H1 (cell line): Measurements from ENCODE around the gene NDST3. TPM values are rescaled to one million over a fixed set of nuclear protein-coding genes. Genes with fewer than 3 reads are reported as not detected.

Experiments
- CTCF ChIA-PET: fragments of 300-600 bp; sonication (Branson Sonifier 250); formaldehyde crosslinking; loops from one replicate; lab custom pipeline; 2021; ENCODE audit not compliant: partially characterized antibody; lab: Charles Lee
- POLR2A ChIA-PET: fragments of 300-600 bp; sonication (Branson Sonifier 250); formaldehyde crosslinking; loops from one replicate; lab custom pipeline; 2021; ENCODE audit warnings: inconsistent platforms; ENCODE audit not compliant: partially characterized antibody; lab: Charles Lee
- DNase-seq, 2 experiments: peaks; one replicate each; pipeline versions ENCODE4 v3.0.0 to v3.0.0-alpha.2; 2010 to 2022; ENCODE audit warnings: low spot score in 2 of 2, low read depth in 1 of 2, mixed read lengths in 1 of 2
- FAIRE-seq: peaks from 2 replicates; lab custom pipeline; 2011; peaks lifted over from hg19 to GRCh38; lab: Jason Lieb, UNC
- H2AFZ ChIP-seq: 2 replicates; pipeline ENCODE4 v1.8.1; 2012; ENCODE audit warnings: low read length, inconsistent platforms
- H2AK5ac ChIP-seq: 2 replicates; pipeline ENCODE4 v1.6.1; 2013; ENCODE audit warnings: low read depth, low read length
- H2BK120ac ChIP-seq: replicated peaks from 2 replicates; pipeline ENCODE3; 2013; ENCODE audit warnings: low read depth, low read length, inconsistent platforms
- H2BK12ac ChIP-seq: 2 replicates; pipeline ENCODE4 v1.6.1; 2013; ENCODE audit warnings: low read depth, low read length
- H2BK15ac ChIP-seq: 2 replicates; pipeline ENCODE4 v1.6.1; 2013; ENCODE audit warnings: low read length
- H2BK20ac ChIP-seq: 2 replicates; pipeline ENCODE4 v1.6.1; 2013; ENCODE audit warnings: low read length
- H2BK5ac ChIP-seq: 2 replicates; pipeline ENCODE4 v1.6.1; 2013; ENCODE audit warnings: low read depth, low read length
- H3K14ac ChIP-seq: 2 replicates; pipeline ENCODE4 v1.6.1; 2013; ENCODE audit warnings: inconsistent platforms; ENCODE audit not compliant: insufficient read length
- H3K18ac ChIP-seq: 2 replicates; pipeline ENCODE4 v1.6.1; 2013; ENCODE audit warnings: low read length; ENCODE audit errors: extremely low read depth
- H3K23ac ChIP-seq: 2 replicates; pipeline ENCODE4 v1.6.1; 2013; ENCODE audit warnings: inconsistent platforms; ENCODE audit not compliant: insufficient read length
- H3K23me2 ChIP-seq: 2 replicates; pipeline ENCODE4 v1.6.1; 2013; ENCODE audit warnings: low read depth, low read length
- H3K27ac ChIP-seq: 2 replicates; pipeline ENCODE4 v1.6.1; 2011; ENCODE audit warnings: low read depth, low read length, inconsistent platforms
- H3K27me3 ChIP-seq, 4 experiments: replicated peaks in 1 of 4; 1 replicate in 1 of 4; 2 replicates in 3 of 4; pipeline versions ENCODE4 v1.6.1 to v1.8.1; 2011 to 2013; ENCODE audit warnings: low read length in 3 of 4, mild to moderate bottlenecking in 3 of 4, inconsistent platforms in 2 of 4, mixed read lengths in 2 of 4, moderate library complexity in 1 of 4; ENCODE audit not compliant: control insufficient read depth in 3 of 4, insufficient read depth in 3 of 4; ENCODE audit errors: extremely low read depth in 1 of 4
- H3K36me3 ChIP-seq, 4 experiments: 2 replicates each; pipeline versions ENCODE4 v1.6.1 to v1.8.1; 2011 to 2013; ENCODE audit warnings: mild to moderate bottlenecking in 4 of 4, low read length in 3 of 4, moderate library complexity in 2 of 4, control low read depth in 1 of 4, inconsistent platforms in 1 of 4; ENCODE audit not compliant: insufficient read depth in 4 of 4, control insufficient read depth in 2 of 4
- H3K4ac ChIP-seq: replicated peaks from 2 replicates; pipeline ENCODE3; 2013; ENCODE audit warnings: low read length, low read depth, mixed read lengths, inconsistent platforms; ENCODE audit not compliant: insufficient read length
- H3K4me1 ChIP-seq, 4 experiments: replicated peaks in 1 of 4; 1 replicate in 1 of 4; 2 replicates in 3 of 4; pipeline versions ENCODE4 v1.6.1 to v1.8.1; 2011 to 2013; ENCODE audit warnings: low read length in 3 of 4, inconsistent platforms in 2 of 4, mixed read lengths in 1 of 4; ENCODE audit not compliant: insufficient read depth in 4 of 4, control insufficient read depth in 3 of 4
- H3K4me2 ChIP-seq, 2 experiments: 2 replicates each; pipeline versions ENCODE4 v1.6.1 to v1.8.1; 2011 to 2013; ENCODE audit warnings: low read depth in 2 of 2, low read length in 2 of 2, control low read depth in 1 of 2, inconsistent platforms in 1 of 2, mild to moderate bottlenecking in 1 of 2; ENCODE audit not compliant: insufficient read depth in 1 of 2
- H3K4me3 ChIP-seq, 4 experiments: fragments of 200-600, 300-600 bp in 1 of 4; sonication (generic), shearing (Covaris generic), sonication (Bioruptor Twin) in 1 of 4; 2 replicates each; pipeline versions ENCODE4 v1.5.1 to v1.8.1; 2011 to 2016; ENCODE audit warnings: low read length in 4 of 4, low read depth in 3 of 4, control low read depth in 2 of 4, inconsistent platforms in 2 of 4, mild to moderate bottlenecking in 2 of 4, mixed read lengths in 1 of 4, moderate library complexity in 1 of 4; ENCODE audit not compliant: insufficient read depth in 2 of 4; ENCODE audit errors: extremely low read depth in 1 of 4
- H3K56ac ChIP-seq: replicated peaks from 2 replicates; pipeline ENCODE3; 2013; ENCODE audit warnings: low read depth, mild to moderate bottlenecking, mixed read lengths, low read length, inconsistent platforms; ENCODE audit not compliant: insufficient read length
- H3K79me1 ChIP-seq: 2 replicates; pipeline ENCODE4 v1.6.1; 2013; ENCODE audit warnings: low read depth, low read length, control low read depth
- H3K79me2 ChIP-seq, 2 experiments: 2 replicates each; pipeline versions ENCODE4 v1.6.1 to v1.8.1; 2012 to 2013; ENCODE audit warnings: low read length in 2 of 2, mild to moderate bottlenecking in 2 of 2, inconsistent platforms in 1 of 2; ENCODE audit not compliant: insufficient read depth in 2 of 2, control insufficient read depth in 1 of 2
- H3K9ac ChIP-seq, 4 experiments: replicated peaks in 1 of 4; 1 replicate in 1 of 4; 2 replicates in 3 of 4; pipeline versions ENCODE4 v1.6.1 to v1.8.1; 2011 to 2013; ENCODE audit warnings: low read depth in 3 of 4, low read length in 3 of 4, control low read depth in 2 of 4, mild to moderate bottlenecking in 2 of 4, moderate library complexity in 2 of 4, inconsistent platforms in 1 of 4; ENCODE audit errors: extremely low read depth in 1 of 4
- H3K9me3 ChIP-seq, 2 experiments: 2 replicates each; pipeline versions ENCODE4 v1.6.1 to v1.8.1; 2012 to 2013; ENCODE audit warnings: mild to moderate bottlenecking in 2 of 2, moderate library complexity in 2 of 2, control low read depth in 1 of 2, inconsistent platforms in 1 of 2, low read depth in 1 of 2, low read length in 1 of 2, mixed read lengths in 1 of 2; ENCODE audit not compliant: insufficient read depth in 2 of 2
- H4K20me1 ChIP-seq, 2 experiments: replicated peaks in 1 of 2; 2 replicates each; pipeline versions ENCODE3 to v1.8.1; 2011 to 2013; ENCODE audit warnings: inconsistent platforms in 2 of 2, low read length in 2 of 2, mild to moderate bottlenecking in 1 of 2; ENCODE audit not compliant: insufficient read depth in 2 of 2, control insufficient read depth in 1 of 2
- H4K5ac ChIP-seq: 2 replicates; pipeline ENCODE4 v1.6.1; 2013; ENCODE audit warnings: low read length, low read depth, mixed read lengths, inconsistent platforms; ENCODE audit not compliant: insufficient read length
- H4K8ac ChIP-seq: 2 replicates; pipeline ENCODE4 v1.8.0; 2013; ENCODE audit warnings: mild to moderate bottlenecking, moderate library complexity, low read length, inconsistent platforms; ENCODE audit not compliant: insufficient read depth; ENCODE audit errors: extremely low read depth
- H4K91ac ChIP-seq: replicated peaks from 2 replicates; pipeline ENCODE3; 2013; ENCODE audit warnings: low read length, mixed read lengths, inconsistent platforms; ENCODE audit not compliant: insufficient read length
- CHD1 ChIP-seq: IDR thresholded peaks from 2 replicates; pipeline ENCODE4 v1.6.1; 2012; ENCODE audit warnings: low read depth, low read length, improper control_type of control experiment
- RAD21 ChIP-seq, 2 experiments: IDR thresholded peaks in 1 of 2; conservative IDR thresholded peaks in 1 of 2; 2 replicates each; pipeline ENCODE4 v1.6.1; 2011; ENCODE audit warnings: low read depth in 2 of 2, low read length in 2 of 2, improper control_type of control experiment in 1 of 2, inconsistent platforms in 1 of 2, mild to moderate bottlenecking in 1 of 2, moderate library complexity in 1 of 2
- RNF2 ChIP-seq: fragments of 200-900, 300-1000 bp; sonication (generic); IDR thresholded peaks from 2 replicates; pipeline ENCODE4 v1.7.1; 2016; ENCODE audit warnings: borderline replicate concordance, low read depth, mild to moderate bottlenecking, antibody characterized with exemption, low read length; ENCODE audit not compliant: poor library complexity, severe bottlenecking; ENCODE audit errors: missing control alignments
- YY1 ChIP-seq: IDR thresholded peaks from 2 replicates; pipeline ENCODE4 v1.6.1; 2011; ENCODE audit warnings: low read depth, mild to moderate bottlenecking, low read length
- WGBS, 2 experiments: shearing (Covaris generic) in 1 of 2; methylation state at CpG; one replicate each; pipeline versions ENCODE4 v1.1.6 to v1.1.7; 2013 to 2015; ENCODE audit warnings: low lambda C conversion rate in 2 of 2, mixed read lengths in 2 of 2, inconsistent platforms in 1 of 2, low coverage in 1 of 2, missing lambda C conversion rate in 1 of 2; ENCODE audit not compliant: insufficient replicate concordance in 2 of 2, insufficient coverage in 1 of 2, insufficient read length in 1 of 2; ENCODE audit errors: extremely low coverage in 1 of 2, missing lambda C conversion rate in 1 of 2; 5-methylcytosine and 5-hydroxymethylcytosine counted together
- long read RNA-seq, 2 experiments: library from RNA in 1 of 2; library from capped mRNA in 1 of 2; stranded (forward); transcript quantifications; one replicate each; pipeline ENCODE4 v2.0.0, GENCODE V29; 2021; ENCODE audit warnings: inconsistent platforms in 1 of 2
- polyA minus RNA-seq, 3 experiments: library from RNA; depleted of rRNA, polyadenylated mRNA; stranded (reverse); fragments of >200 nt; gene quantifications; 1 replicate in 2 of 3; 2 replicates in 1 of 3; pipeline ENCODE4 v1.2.3, GENCODE V29; 2011
- polyA plus RNA-seq, 7 experiments: library from polyadenylated mRNA; depleted of rRNA in 3 of 7; stranded (reverse) in 5 of 7; unstranded in 2 of 7; fragments of >200 nt in 5 of 7; fragments of 200-250 nt in 2 of 7; gene quantifications; 1 replicate in 5 of 7; 2 replicates in 1 of 7; 4 replicates in 1 of 7; pipeline versions ENCODE4 v1.2.1 to v1.2.3, GENCODE V29; 2011 to 2013; ENCODE audit warnings: missing spikeins in 2 of 7, mixed read lengths in 2 of 7
- total RNA-seq: library from RNA; stranded (reverse); fragmentation: NEBNext Ultra II Directional; extraction: Animal tissue kit (Norgen Biotek cat#: 25700); gene quantifications from 2 replicates; pipeline ENCODE4 v1.2.1, GENCODE V29; 2021
- TF ChIP-seq, protein P1 (sequence below), 3 experiments: IDR thresholded peaks; 1 replicate in 2 of 3; 2 replicates in 1 of 3; pipeline versions ENCODE4 v1.5.1 to v1.6.1; 2011; ENCODE audit warnings: low read length in 3 of 3, mild to moderate bottlenecking in 3 of 3, inconsistent platforms in 2 of 3, low read depth in 1 of 3, moderate library complexity in 1 of 3; ENCODE audit not compliant: insufficient read depth in 1 of 3; ENCODE audit errors: control extremely low read depth in 1 of 3

The NDST3 gene
- total RNA-seq (0.60 and 0.71 TPM in 2 replicates), polyA plus RNA-seq (2011; rRNA removed) (0.13 and 0.35 TPM in 2 replicates), polyA minus RNA-seq (2011; rRNA and poly(A)+ RNA removed) (0.47 and 1.3 TPM in 2 replicates)
- 0.32 TPM for polyA plus RNA-seq (2011; cell fraction: cytosol; rRNA removed)
- polyA plus RNA-seq (2011; cell fraction: nucleus; rRNA removed), result 0.29 TPM
- polyA plus RNA-seq (2012, experiment 1 of 2), result 0.23 to 0.52 TPM (median 0.34 TPM) in 4 replicates
- polyA plus RNA-seq (2012, experiment 2 of 2), result not detected
- 0.55 TPM for polyA plus RNA-seq (2013, experiment 1 of 2)
- polyA plus RNA-seq (2013, experiment 2 of 2), result 0.72 TPM
- not detected for polyA minus RNA-seq (2011; cell fraction: cytosol; rRNA and poly(A)+ RNA removed)
- 1.2 TPM for polyA minus RNA-seq (2011; cell fraction: nucleus; rRNA and poly(A)+ RNA removed)
- long read RNA-seq, experiment 1, partial matches to known transcripts, result 0 of 3 reads
- long read RNA-seq, experiment 1, other reads (novel, unspliced or antisense), result 0 of 3 reads
- long read RNA-seq, experiment 2, result 0 reads

DNA sequence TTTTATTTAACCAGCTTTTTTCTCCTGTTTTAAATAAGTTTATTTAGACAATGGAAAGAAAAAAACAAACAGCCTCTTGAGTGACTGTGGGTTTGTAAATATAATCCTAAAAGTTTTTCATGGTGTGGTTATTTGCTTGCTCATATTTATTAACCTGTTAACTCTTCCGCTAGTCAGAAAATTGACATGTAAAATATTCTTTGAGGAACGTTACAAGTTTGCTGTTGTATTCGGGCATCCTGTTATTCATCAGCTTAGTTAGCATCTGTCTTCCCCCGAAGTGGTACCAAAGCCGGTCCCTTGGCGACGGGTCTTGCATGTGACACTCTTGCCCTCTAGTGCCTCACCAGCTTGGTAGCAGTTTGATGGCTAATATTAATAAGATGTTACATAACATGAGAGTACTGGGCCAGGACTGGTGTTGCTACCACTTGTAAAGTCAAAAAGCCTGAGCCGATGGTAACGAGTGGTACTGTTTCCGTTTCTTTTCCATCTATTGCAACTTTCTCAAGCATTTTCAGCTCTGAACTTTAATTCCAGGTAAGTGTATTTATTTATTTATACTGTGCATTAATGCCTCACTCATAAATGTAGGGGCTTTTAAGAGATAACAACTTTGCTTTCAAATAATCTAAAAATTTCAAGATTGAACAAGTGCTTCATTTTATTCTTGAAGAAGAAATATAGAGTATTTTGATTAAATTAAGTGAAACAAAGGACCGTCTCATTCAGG is at the start of gene NDST3:
Gene NDST3, plus strand, starts transcription at position 434 of the 733 bp plus-strand sequence. CDS start 19,425 bp downstream, outside the sequence.
- Histone ChIP-seq H4K8ac (peak within 1 kb of the TSS; percentile 95), H3K27me3 (peaks cover 0 to 2% (median under 1%) of the 10 kb centered on the region in 4 experiments; a peak in 1 of 7 replicates), H2BK12ac (no peak within 1 kb of the TSS), H3K23ac (no peak within 1 kb of the TSS), H2AK5ac (no peak within 1 kb of the TSS), H3K56ac (no peak within 1 kb of the TSS), H3K4me3 (peak within 1 kb of the TSS; percentile 53 to 80 (median 55)), H3K27ac (no peak within 1 kb of the TSS), H3K36me3 (no peaks in the 10 kb centered on the region), H3K79me2 (no peaks in the 10 kb centered on the region), H2BK20ac (no peak within 1 kb of the TSS), H2BK120ac (no peak within 1 kb of the TSS), H3K4me1 (no peaks in the 10 kb centered on the region; a peak in 1 of 7 replicates), H4K5ac (no peak within 1 kb of the TSS), H2BK15ac (no peak within 1 kb of the TSS), H2BK5ac (no peak within 1 kb of the TSS), H2AFZ (no peak within 1 kb of the TSS), H4K20me1 (no peaks in the 10 kb centered on the region), H3K9me3 (no peaks in the 10 kb centered on the region), H3K4me2 (peak within 1 kb of the TSS; percentile 9 to 60), H3K79me1 (no peaks in the 10 kb centered on the region), H3K14ac (no peak within 1 kb of the TSS), H3K18ac (peak within 1 kb of the TSS; percentile 71), H3K23me2 (no peaks in the 10 kb centered on the region; the same call in 1 of the 2 replicates), H3K4ac (no peak within 1 kb of the TSS), H4K91ac (no peak within 1 kb of the TSS), H3K9ac (peak within 1 kb of the TSS in 1 of 4 experiments; percentile 94; a peak in 2 of 7 replicates)
- FAIRE-seq (peak; percentile 79), DNase-seq (peak in 1 of 2 experiments; percentile 64)
- CTCF ChIA-PET, result interaction anchor here (0.5 to 2.2 kb wide), 21 partner anchors 9 to 1536 kb away, joined by 3 to 11 read pairs (median 4); no protein-coding TSS in a partner anchor
- WGBS, 2 experiments, result 23% methylated on average over 11 of the region's 11 CpGs; no CpG with 5 or more reads in 1 of the 2 experiments
- POLR2A ChIA-PET, result no interaction called here
- TF ChIP-seq RAD21 (IDR thresholded peaks at IDR 0.05 in 1 of 2, conservative IDR thresholded peaks at IDR 0.05 in 1 of 2; ENCODE audit: low read depth in 2 of 2, low read length in 2 of 2), result peak; percentile 97 to 98
- TF ChIP-seq CHD1, result 0 out of 2 replicates have a peak, but pooled peaks have one; percentile 40
- TF ChIP-seq, protein P1, sequence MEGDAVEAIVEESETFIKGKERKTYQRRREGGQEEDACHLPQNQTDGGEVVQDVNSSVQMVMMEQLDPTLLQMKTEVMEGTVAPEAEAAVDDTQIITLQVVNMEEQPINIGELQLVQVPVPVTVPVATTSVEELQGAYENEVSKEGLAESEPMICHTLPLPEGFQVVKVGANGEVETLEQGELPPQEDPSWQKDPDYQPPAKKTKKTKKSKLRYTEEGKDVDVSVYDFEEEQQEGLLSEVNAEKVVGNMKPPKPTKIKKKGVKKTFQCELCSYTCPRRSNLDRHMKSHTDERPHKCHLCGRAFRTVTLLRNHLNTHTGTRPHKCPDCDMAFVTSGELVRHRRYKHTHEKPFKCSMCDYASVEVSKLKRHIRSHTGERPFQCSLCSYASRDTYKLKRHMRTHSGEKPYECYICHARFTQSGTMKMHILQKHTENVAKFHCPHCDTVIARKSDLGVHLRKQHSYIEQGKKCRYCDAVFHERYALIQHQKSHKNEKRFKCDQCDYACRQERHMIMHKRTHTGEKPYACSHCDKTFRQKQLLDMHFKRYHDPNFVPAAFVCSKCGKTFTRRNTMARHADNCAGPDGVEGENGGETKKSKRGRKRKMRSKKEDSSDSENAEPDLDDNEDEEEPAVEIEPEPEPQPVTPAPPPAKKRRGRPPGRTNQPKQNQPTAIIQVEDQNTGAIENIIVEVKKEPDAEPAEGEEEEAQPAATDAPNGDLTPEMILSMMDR (IDR thresholded peaks at IDR 0.05; ENCODE audit: control extremely low read depth in 1 of 3, insufficient read depth in 1 of 3, low read depth in 1 of 3, low read length in 3 of 3), result peak; percentile 63 to 82 (median 82)
- TF ChIP-seq RNF2, result no peak
- peak; percentile 40; the same call in 1 of the 2 replicates for TF ChIP-seq YY1
